HG02571 (cell line): Measurements from ENCODE around the gene SPAG17.
"Not testable (repeated sequence)": the region's sequence is repeated elsewhere in the genome, so short reads cannot be mapped to it uniquely, and the experiment has no call there.

ENCODE experiments used
- ATAC-seq: cut with Tn5 transposase; IDR thresholded peaks from one replicate; pipeline ENCODE4 v1.9.1; 2021; ENCODE audit warnings: mild to moderate bottlenecking, moderate library complexity; ENCODE audit not compliant: unreplicated experiment

The SPAG17 gene

GRCh38 chr1:117985973-117986372, 199.1 kb downstream of the SPAG17 start:
- no peak for ATAC-seq

- ATAC-seq = no peak
Measured at GRCh38 chr1:117985239-117985638, 199.8 kb downstream of the SPAG17 start.

- no peak for ATAC-seq
Measured at GRCh38 chr1:117981455-117982192, 203.4 kb downstream of the SPAG17 start.

- ATAC-seq = no peak
Measured at GRCh38 chr1:117976381-117976780, 208.6 kb downstream of the SPAG17 start.

GRCh38 chr1:117971777-117972176, 213.3 kb downstream of the SPAG17 start:
- no peak for ATAC-seq

- no peak for ATAC-seq
Measured at GRCh38 chr1:117970252-117970651, 214.8 kb downstream of the SPAG17 start.

- ATAC-seq = no peak
Measured at GRCh38 chr1:117967881-117968280, 217.1 kb downstream of the SPAG17 start.

GRCh38 chr1:117967477-117967876, 217.6 kb downstream of the SPAG17 start:
- ATAC-seq = no peak

GRCh38 chr1:117964290-117965038, 220.6 kb downstream of the SPAG17 start:
- no peak for ATAC-seq

GRCh38 chr1:117959364-117959763, 225.7 kb downstream of the SPAG17 start:
- no peak for ATAC-seq

- ATAC-seq = no peak
Measured at GRCh38 chr1:117952386-117952785, 232.6 kb downstream of the SPAG17 start.

GRCh38 chr1:117942293-117942692, 242.7 kb downstream of the SPAG17 start:
- ATAC-seq = no peak

GRCh38 chr1:117933769-117934168, 251.3 kb downstream of the SPAG17 start:
- no peak for ATAC-seq

- no peak for ATAC-seq
Measured at GRCh38 chr1:117932576-117932975, 252.5 kb downstream of the SPAG17 start.

GRCh38 chr1:117930484-117930883, 254.5 kb downstream of the SPAG17 start:
- no peak for ATAC-seq

- no peak for ATAC-seq
Measured at GRCh38 chr1:117930173-117930447, 254.9 kb downstream of the SPAG17 start.

GRCh38 chr1:117929343-117930172, 255.5 kb downstream of the SPAG17 start, which contains the start of the genes GDAP2 and WDR3:
Gene GDAP2, minus strand, starts transcription at chr1:117929621. Its CDS starts 9,264 bp downstream, at chr1:117920357.
Gene WDR3, plus strand, starts transcription at chr1:117929739. Its CDS starts 3,581 bp downstream, at chr1:117933320.
- ATAC-seq = peak; percentile 96

- ATAC-seq = peak; percentile 33
Measured at GRCh38 chr1:117928881-117929342, 256.1 kb downstream of the SPAG17 start.

GRCh38 chr1:117925981-117926380, 259.0 kb downstream of the SPAG17 start:
- no peak for ATAC-seq

GRCh38 chr1:117922717-117923116, 262.3 kb downstream of the SPAG17 start:
- ATAC-seq = not testable (repeated sequence)

GRCh38 chr1:117921991-117922390, 263.0 kb downstream of the SPAG17 start:
- ATAC-seq = no peak
